CD14-positive monocyte (primary cell): ENCODE data around the gene NLRC5. TPM values are rescaled to one million over a fixed set of nuclear protein-coding genes. Genes with fewer than 3 reads are reported as not detected.

Source experiments
- DNase-seq, 3 donors: peaks; one replicate each; pipeline ENCODE4 v3.0.0-alpha.2; 2011 to 2022
- H2AFZ ChIP-seq: 2 replicates; pipeline ENCODE4 v1.6.0; 2012; ENCODE audit warnings: mild to moderate bottlenecking, low read depth, low read length, inconsistent platforms; ENCODE audit not compliant: insufficient read depth, poor library complexity, severe bottlenecking
- H3K27ac ChIP-seq, 2 donors: 1 replicate in 1 of 2; 2 replicates in 1 of 2; pipeline ENCODE4 v1.5.1; 2012 to 2013; ENCODE audit warnings: low read length in 2 of 2, control low read depth in 1 of 2, inconsistent platforms in 1 of 2, low read depth in 1 of 2, mild to moderate bottlenecking in 1 of 2
- H3K27me3 ChIP-seq, 2 donors: one replicate each; pipeline versions ENCODE4 v1.6.0 to v1.6.1; 2011 to 2013; ENCODE audit warnings: low read length in 2 of 2; ENCODE audit not compliant: control insufficient read depth in 2 of 2, insufficient read depth in 2 of 2
- H3K36me3 ChIP-seq, 2 donors: replicated peaks in 1 of 2; 1 replicate in 1 of 2; 2 replicates in 1 of 2; pipeline versions ENCODE4 v1.5.1 to v1.6.1; 2012 to 2013; ENCODE audit warnings: low read length in 2 of 2, control low read depth in 1 of 2, inconsistent platforms in 1 of 2, mild to moderate bottlenecking in 1 of 2; ENCODE audit not compliant: insufficient read depth in 2 of 2, control insufficient read depth in 1 of 2
- H3K4me1 ChIP-seq, 2 donors: 1 replicate in 1 of 2; 2 replicates in 1 of 2; pipeline versions ENCODE4 v1.5.1 to v1.6.1; 2012 to 2013; ENCODE audit warnings: low read length in 2 of 2, control low read depth in 1 of 2, inconsistent platforms in 1 of 2, mild to moderate bottlenecking in 1 of 2, moderate library complexity in 1 of 2; ENCODE audit not compliant: insufficient read depth in 2 of 2, control insufficient read depth in 1 of 2
- H3K4me2 ChIP-seq: replicated peaks from 2 replicates; pipeline ENCODE3; 2012; ENCODE audit warnings: low read length, moderate library complexity, mild to moderate bottlenecking; ENCODE audit not compliant: poor library complexity, severe bottlenecking; ENCODE audit errors: extremely low read depth
- H3K4me3 ChIP-seq, 3 experiments: fragments of 200-600 bp in 1 of 3; sonication (generic) in 1 of 3; replicated peaks in 1 of 3; 1 replicate in 2 of 3; 2 replicates in 1 of 3; pipeline ENCODE4 v1.5.1; 2011 to 2013; ENCODE audit warnings: low read length in 3 of 3, mild to moderate bottlenecking in 3 of 3, control low read depth in 2 of 3, low read depth in 2 of 3, inconsistent platforms in 1 of 3, moderate library complexity in 1 of 3
- H3K79me2 ChIP-seq: 2 replicates; pipeline ENCODE4 v1.6.0; 2012; ENCODE audit warnings: mild to moderate bottlenecking, control low read depth, inconsistent platforms, low read length, moderate library complexity; ENCODE audit not compliant: insufficient read depth
- H3K9ac ChIP-seq: 2 replicates; pipeline ENCODE4 v1.6.0; 2017; ENCODE audit warnings: low read length, mild to moderate bottlenecking; ENCODE audit not compliant: insufficient read depth, poor library complexity, severe bottlenecking
- H3K9me3 ChIP-seq, 2 donors: replicated peaks in 1 of 2; 1 replicate in 1 of 2; 2 replicates in 1 of 2; pipeline versions ENCODE4 v1.5.1 to v1.6.1; 2012 to 2013; ENCODE audit warnings: low read length in 2 of 2, control low read depth in 1 of 2; ENCODE audit not compliant: control insufficient read depth in 1 of 2, insufficient read depth in 1 of 2
- H4K20me1 ChIP-seq: 2 replicates; pipeline ENCODE4 v1.6.0; 2012; ENCODE audit warnings: mild to moderate bottlenecking, low read length, control low read depth, moderate library complexity; ENCODE audit not compliant: insufficient read depth
- H3K27ac Mint-ChIP-seq, 7 donors: one replicate each; pipeline ENCODE4 v1.8.0; 2020; ENCODE audit warnings: mild to moderate bottlenecking in 7 of 7, mixed read lengths in 7 of 7, moderate library complexity in 6 of 7, inconsistent platforms in 2 of 7
- H3K27me3 Mint-ChIP-seq, 3 donors: one replicate each; pipeline ENCODE4 v1.8.0; 2021 to 2022; ENCODE audit warnings: low read depth in 3 of 3, mild to moderate bottlenecking in 3 of 3, mixed read lengths in 3 of 3, moderate library complexity in 3 of 3, inconsistent platforms in 1 of 3
- H3K36me3 Mint-ChIP-seq, 2 donors: one replicate each; pipeline ENCODE4 v1.8.0; 2020; ENCODE audit warnings: mixed read lengths in 2 of 2, inconsistent platforms in 1 of 2, mild to moderate bottlenecking in 1 of 2
- H3K4me1 Mint-ChIP-seq: one replicate; pipeline ENCODE4 v1.8.0; 2020; ENCODE audit warnings: mild to moderate bottlenecking, mixed read lengths
- H3K4me3 Mint-ChIP-seq, 2 donors: one replicate each; pipeline ENCODE4 v1.8.0; 2020; ENCODE audit warnings: mild to moderate bottlenecking in 2 of 2, mixed read lengths in 2 of 2, moderate library complexity in 1 of 2
- H3K9me3 Mint-ChIP-seq, 7 donors: one replicate each; pipeline ENCODE4 v1.8.0; 2020 to 2022; ENCODE audit warnings: mixed read lengths in 7 of 7, mild to moderate bottlenecking in 6 of 7, moderate library complexity in 6 of 7, inconsistent platforms in 2 of 7
- CTCF ChIP-seq: fragments of 200-600 bp; IDR thresholded peaks from one replicate; pipeline ENCODE4 v1.8.0; 2022; ENCODE audit warnings: antibody characterized with exemption, mild to moderate bottlenecking
- WGBS: methylation state at CpG from one replicate; pipeline ENCODE4 v1.1.5; 2013; ENCODE audit warnings: missing lambda C conversion rate; ENCODE audit not compliant: insufficient coverage; 5-methylcytosine and 5-hydroxymethylcytosine counted together
- intact Hi-C, 2 donors: fragments of 100-400 bp; cut with micrococcal nuclease; formaldehyde crosslinking; loops; one replicate each; pipeline versions ENCODE4 v1.15.0 to v1.15.1; 2023
- polyA plus RNA-seq, 3 donors: library from polyadenylated mRNA; depleted of rRNA in 1 of 3; unstranded in 2 of 3; stranded (reverse) in 1 of 3; fragments of 300-500 nt in 2 of 3; fragments of >200 nt in 1 of 3; fragmentation: Illumina TruSeq in 2 of 3; gene quantifications; 1 replicate in 2 of 3; 2 replicates in 1 of 3; pipeline ENCODE4 v1.2.3, GENCODE V29; 2012 to 2021

NLRC5 gene
- polyA plus RNA-seq, 3 donors, result 10.3 to 171 (median 21.6) TPM

GRCh38 chr16:57092786-57093411 is 103.5 kb downstream of the NLRC5 start:
- peak overlapping the region; percentile 54 to 86 (median 77) for H3K4me3 ChIP-seq
- H3K79me2 ChIP-seq, result peaks cover 50% of the 10 kb centered on the region
- H4K20me1 ChIP-seq, result peaks cover 33% of the 10 kb centered on the region
- peak overlapping the region; percentile 79 for H3K9ac ChIP-seq
- peak overlapping the region in 1 of 2 donors; percentile 73 for H3K27ac ChIP-seq
- no peaks in the 10 kb centered on the region for H3K27me3 ChIP-seq
- peaks cover 0 to 5% of the 10 kb centered on the region in 2 donors for H3K36me3 ChIP-seq
- Mint-ChIP-seq H3K27me3 (peaks cover 0 to 5% (median 0%) of the 10 kb centered on the region in 3 donors), H3K27ac (peak overlapping the region in 5 of 7 donors; percentile 66 to 88 (median 79)), H3K36me3 (peaks cover 12 to 28% of the 10 kb centered on the region in 2 donors), H3K4me3 (peak overlapping the region; percentile 76 to 86), H3K9me3 (no peaks in the 10 kb centered on the region), H3K4me1 (peaks cover 57% of the 10 kb centered on the region)
- intact Hi-C loops, result loop anchor here in 1 of 2 donors (5.0 kb wide), 1 partner anchor 89 kb away; no protein-coding TSS in a partner anchor
- peak; percentile 86 for TF ChIP-seq CTCF
- peak in 1 of 3 donors; percentile 30 for DNase-seq
- peak overlapping the region; percentile 96 for H2AFZ ChIP-seq
- H3K4me2 ChIP-seq, result peak overlapping the region; percentile 82
- no peaks in the 10 kb centered on the region for H3K9me3 ChIP-seq
- WGBS, result 0% methylated on average over 32 of the region's 53 CpGs
- peaks cover 41 to 48% of the 10 kb centered on the region in 2 donors for H3K4me1 ChIP-seq

- Mint-ChIP-seq H3K4me3 (peak overlapping the region; percentile 76 to 86), H3K9me3 (no peaks in the 10 kb centered on the region), H3K36me3 (peaks cover 14 to 29% of the 10 kb centered on the region in 2 donors), H3K4me1 (peaks cover 61% of the 10 kb centered on the region), H3K27me3 (peaks cover 0 to 5% (median 0%) of the 10 kb centered on the region in 3 donors), H3K27ac (peak overlapping the region in 5 of 7 donors; percentile 66 to 88 (median 79))
- H3K27me3 ChIP-seq, result no peaks in the 10 kb centered on the region
- peak overlapping the region; percentile 96 for H2AFZ ChIP-seq
- H3K27ac ChIP-seq, result peak overlapping the region in 1 of 2 donors; percentile 73
- H3K9me3 ChIP-seq, result no peaks in the 10 kb centered on the region
- WGBS, result 74% methylated on average over 12 of the region's 18 CpGs
- H3K4me1 ChIP-seq, result peaks cover 41 to 48% of the 10 kb centered on the region in 2 donors
- H3K4me2 ChIP-seq, result peak overlapping the region; percentile 82
- intact Hi-C loops, result loop anchor here in 1 of 2 donors (5.0 kb wide), 1 partner anchor 88 kb away; no protein-coding TSS in a partner anchor
- peaks cover 60% of the 10 kb centered on the region for H3K79me2 ChIP-seq
- H4K20me1 ChIP-seq, result peaks cover 41% of the 10 kb centered on the region
- H3K9ac ChIP-seq, result no peak overlapping the region
- H3K36me3 ChIP-seq, result peaks cover 0 to 5% of the 10 kb centered on the region in 2 donors
- DNase-seq, result peak in 1 of 3 donors; percentile 26
- TF ChIP-seq CTCF, result no peak
- peak overlapping the region in 2 of 3 experiments; percentile 54 to 86 for H3K4me3 ChIP-seq
These were observed 104.6 kb downstream of the NLRC5 start for GRCh38 chr16:57093666-57094564.
